A549 (cell line): ENCODE measurements around the gene STIM2. TPM values are rescaled to one million over a fixed set of nuclear protein-coding genes. Genes with fewer than 3 reads are reported as not detected.

ENCODE experiments used
- ATAC-seq, 2 experiments: fragments of 200-7000 bp in 1 of 2; fragments of >200 bp in 1 of 2; cut with Nextera tagmentation in 1 of 2; cut with Tn5 transposase in 1 of 2; 3 replicates each; pipeline versions ENCODE4 v1.8.0 to v1.9.1; 2018 to 2020; ENCODE audit warnings: mild to moderate bottlenecking in 1 of 2, moderate library complexity in 1 of 2
- CTCF ChIA-PET: fragments of 300-600 bp; sonication (Branson Sonifier 250); formaldehyde crosslinking; extraction: SDS; loops from one replicate; lab custom pipeline; 2021; ENCODE audit warnings: antibody characterized with exemption, inconsistent platforms; lab: Yijun Ruan, JAX
- POLR2A ChIA-PET: fragments of 350-600 bp; formaldehyde crosslinking; extraction: SDS; loops from one replicate; lab custom pipeline; 2021; ENCODE audit warnings: antibody characterized with exemption, inconsistent platforms; lab: Yijun Ruan, JAX
- DNase-seq, 2 experiments: peaks; one replicate each; pipeline versions ENCODE4 v3.0.0 to v3.0.0-alpha.2; 2011 to 2016; ENCODE audit warnings: low read depth in 1 of 2, low spot score in 1 of 2
- FAIRE-seq: peaks from 2 replicates; lab custom pipeline; 2011; peaks lifted over from hg19 to GRCh38; lab: Jason Lieb, UNC
- H3K27ac ChIP-seq, 2 experiments: fragments of >200 bp; sonication (Bioruptor Twin); formaldehyde crosslinking; 3 replicates each; pipeline ENCODE4 v1.5.1; 2016 to 2017
- H3K4me1 ChIP-seq: fragments of >200 bp; sonication (Bioruptor Twin); formaldehyde crosslinking; 3 replicates; pipeline ENCODE4 v1.6.1; 2016
- H3K4me2 ChIP-seq: fragments of >200 bp; sonication (Bioruptor Twin); formaldehyde crosslinking; 3 replicates; pipeline ENCODE4 v1.6.1; 2016
- H3K4me3 ChIP-seq: fragments of >200 bp; sonication (Bioruptor Twin); formaldehyde crosslinking; 3 replicates; pipeline ENCODE4 v1.5.1; 2016
- H3K9me3 ChIP-seq: fragments of >200 bp; sonication (Bioruptor Twin); formaldehyde crosslinking; 3 replicates; pipeline ENCODE4 v1.6.1; 2016
- BCL3 ChIP-seq: fragments of >200 bp; sonication (Bioruptor Twin); formaldehyde crosslinking; IDR thresholded peaks from 3 replicates; pipeline ENCODE4 v1.6.1; 2016
- BHLHE40 ChIP-seq: IDR thresholded peaks from 2 replicates; pipeline ENCODE4 v1.6.1; 2012; ENCODE audit warnings: low read depth, low read length, inconsistent platforms
- CBX2 ChIP-seq: fragments of 200-600 bp; sonication (generic); IDR thresholded peaks from 2 replicates; pipeline ENCODE4 v1.6.1; 2016; ENCODE audit warnings: low read depth, mild to moderate bottlenecking, borderline replicate concordance
- CBX8 ChIP-seq: fragments of 200-600 bp; sonication (generic); IDR thresholded peaks from 2 replicates; pipeline ENCODE4 v1.6.1; 2016
- CEBPB ChIP-seq, 2 experiments: fragments of >200 bp in 1 of 2; sonication (Bioruptor Twin) in 1 of 2; formaldehyde crosslinking in 1 of 2; IDR thresholded peaks; 2 replicates each; pipeline ENCODE4 v1.6.1; 2012 to 2016
- EHF ChIP-seq: fragments of 250-450 bp; sonication (Bioruptor Pico); IDR thresholded peaks from 2 replicates; pipeline ENCODE4 v1.5.0; 2020; ENCODE audit warnings: mild to moderate bottlenecking
- ELK1 ChIP-seq: fragments of 150-350 bp; IDR thresholded peaks from 2 replicates; pipeline ENCODE4 v1.6.1; 2014; ENCODE audit warnings: low read depth, mild to moderate bottlenecking, low read length
- EP300 ChIP-seq, 2 experiments: fragments of >200 bp; sonication (Bioruptor Twin); formaldehyde crosslinking; IDR thresholded peaks; 2 replicates in 1 of 2; 3 replicates in 1 of 2; pipeline ENCODE4 v1.6.1; 2016 to 2017
- FOSL2 ChIP-seq, 2 experiments: fragments of 450-650 bp in 1 of 2; fragments of >200 bp in 1 of 2; sonication (Bioruptor Twin) in 1 of 2; formaldehyde crosslinking; IDR thresholded peaks; 2 replicates each; pipeline versions ENCODE4 v1.5.0 to v1.6.1; 2016 to 2020; ENCODE audit warnings: mild to moderate bottlenecking in 1 of 2, moderate library complexity in 1 of 2
- FOXS1 ChIP-seq: fragments of 250-450 bp; sonication (Bioruptor Pico); IDR thresholded peaks from 2 replicates; pipeline ENCODE4 v1.5.0; 2020; ENCODE audit warnings: mild to moderate bottlenecking, moderate library complexity
- GATA3 ChIP-seq: IDR thresholded peaks from 2 replicates; pipeline ENCODE4 v1.6.1; 2012; ENCODE audit warnings: borderline replicate concordance
- HDAC2 ChIP-seq: fragments of 200-600 bp; sonication (generic); IDR thresholded peaks from 2 replicates; pipeline ENCODE4 v1.6.1; 2016
- HEYL ChIP-seq: fragments of 250-450 bp; sonication (Bioruptor Pico); IDR thresholded peaks from 2 replicates; pipeline ENCODE4 v1.8.0; 2021; ENCODE audit warnings: mild to moderate bottlenecking, moderate library complexity
- HMGXB4 ChIP-seq: fragments of 250-450 bp; sonication (Bioruptor Pico); IDR thresholded peaks from 2 replicates; pipeline ENCODE4 v1.5.0; 2021; ENCODE audit warnings: mild to moderate bottlenecking, moderate library complexity, borderline replicate concordance
- HOXA7 ChIP-seq: fragments of 250-450 bp; sonication (Bioruptor Pico); IDR thresholded peaks from 2 replicates; pipeline ENCODE4 v1.5.0; 2020; ENCODE audit warnings: mild to moderate bottlenecking, moderate library complexity
- HOXB13 ChIP-seq: fragments of 250-450 bp; sonication (Bioruptor Pico); IDR thresholded peaks from 2 replicates; pipeline ENCODE4 v1.5.0; 2020; ENCODE audit warnings: low read depth, mild to moderate bottlenecking, moderate library complexity
- JUN ChIP-seq, 2 experiments: fragments of >200 bp; sonication (Bioruptor Twin); formaldehyde crosslinking; IDR thresholded peaks; 2 replicates in 1 of 2; 3 replicates in 1 of 2; pipeline ENCODE4 v1.6.1; 2016 to 2017
- KDM1A ChIP-seq: fragments of 200-600 bp; sonication (generic); IDR thresholded peaks from 2 replicates; pipeline ENCODE4 v1.6.1; 2016; ENCODE audit warnings: low read depth, mild to moderate bottlenecking
- KDM5A ChIP-seq: fragments of 200-600 bp; sonication (generic); IDR thresholded peaks from 2 replicates; pipeline ENCODE4 v1.6.1; 2016; ENCODE audit warnings: antibody characterized with exemption, mild to moderate bottlenecking
- MAFK ChIP-seq: fragments of 450-650 bp; IDR thresholded peaks from 2 replicates; pipeline ENCODE4 v1.6.1; 2014; ENCODE audit not compliant: partially characterized antibody
- MAX ChIP-seq: IDR thresholded peaks from 2 replicates; pipeline ENCODE4 v1.6.1; 2012
- MAZ ChIP-seq: fragments of 150-350 bp; IDR thresholded peaks from 2 replicates; pipeline ENCODE4 v1.6.1; 2014; ENCODE audit warnings: antibody characterized with exemption, low read depth, low read length, borderline replicate concordance
- NFE2L2 ChIP-seq: fragments of 150-350 bp; conservative IDR thresholded peaks from 2 replicates; pipeline ENCODE4 v1.6.1; 2014; ENCODE audit warnings: low read length
- PBX3 ChIP-seq: IDR thresholded peaks from 2 replicates; pipeline ENCODE4 v1.6.1; 2012
- PHF8 ChIP-seq: fragments of 200-600 bp; sonication (generic); IDR thresholded peaks from 2 replicates; pipeline ENCODE4 v1.6.1; 2016; ENCODE audit warnings: low read depth, mild to moderate bottlenecking, antibody characterized with exemption, moderate library complexity, borderline replicate concordance
- POLR2A ChIP-seq: IDR thresholded peaks from 2 replicates; pipeline ENCODE4 v1.6.1; 2012; ENCODE audit warnings: mild to moderate bottlenecking, low read length
- RAD21 ChIP-seq, 2 experiments: fragments of >200 bp in 1 of 2; sonication (Bioruptor Twin) in 1 of 2; formaldehyde crosslinking in 1 of 2; IDR thresholded peaks in 1 of 2; conservative IDR thresholded peaks in 1 of 2; 2 replicates in 1 of 2; 3 replicates in 1 of 2; pipeline ENCODE4 v1.6.1; 2012 to 2018; ENCODE audit warnings: inconsistent platforms in 1 of 2
- RARB ChIP-seq: fragments of 250-450 bp; sonication (Bioruptor Pico); IDR thresholded peaks from 2 replicates; pipeline ENCODE4 v1.8.0; 2021; ENCODE audit warnings: mild to moderate bottlenecking, moderate library complexity
- SREBF2 ChIP-seq: fragments of 450-650 bp; IDR thresholded peaks from 2 replicates; pipeline ENCODE4 v1.6.1; 2014; ENCODE audit warnings: mild to moderate bottlenecking, moderate library complexity
- TP53 ChIP-seq: fragments of 250-450 bp; sonication (Bioruptor Pico); IDR thresholded peaks from 2 replicates; pipeline ENCODE4 v1.5.0; 2021; ENCODE audit warnings: mild to moderate bottlenecking, moderate library complexity
- ZC3H11A ChIP-seq: fragments of 450-650 bp; IDR thresholded peaks from 2 replicates; pipeline ENCODE4 v1.6.1; 2014; ENCODE audit warnings: antibody characterized with exemption, mild to moderate bottlenecking
- ZFP36 ChIP-seq: fragments of 450-650 bp; IDR thresholded peaks from 2 replicates; pipeline ENCODE4 v1.6.1; 2014; ENCODE audit warnings: borderline replicate concordance; ENCODE audit not compliant: partially characterized antibody
- ZSCAN20 ChIP-seq: fragments of 250-450 bp; sonication (Bioruptor Pico); IDR thresholded peaks from 2 replicates; pipeline ENCODE4 v1.8.0; 2022; ENCODE audit warnings: mild to moderate bottlenecking, moderate library complexity
- WGBS: methylation state at CpG from one replicate; pipeline ENCODE4 v1.1.6; 2017; ENCODE audit errors: missing lambda C conversion rate; 5-methylcytosine and 5-hydroxymethylcytosine counted together
- polyA plus RNA-seq, 4 experiments: library from polyadenylated mRNA; depleted of rRNA in 3 of 4; stranded (reverse); fragments of >200 nt; fragmentation: RNase III in 1 of 4; extraction: RNeasy Plus Mini Kit Qiagen cat#74134 plus additional on column Dnase treatment in 1 of 4; gene quantifications; 2 replicates in 3 of 4; 3 replicates in 1 of 4; pipeline ENCODE4 v1.2.3, GENCODE V29; 2011 to 2017

The STIM2 gene
- polyA plus RNA-seq, 2 of the 4 experiments (the other 2 are of a cell fraction): 13.6 to 20.6 TPM

- TF ChIP-seq BCL3: no peak
These were observed 197.0 kb downstream of the STIM2 start (continued) for GRCh38 chr4:27057662-27058061.

- TF ChIP-seq BHLHE40: no peak
- TF ChIP-seq JUN (IDR thresholded peaks at IDR 0.05): no peak
- TF ChIP-seq ZFP36: no peak
- TF ChIP-seq HOXB13 (CRISPR knock-in tag): no peak
- TF ChIP-seq RAD21 (conservative IDR thresholded peaks at IDR 0.05 in 1 of 2, IDR thresholded peaks at IDR 0.05 in 1 of 2): no peak
- TF ChIP-seq PHF8: no peak
- no peak for TF ChIP-seq EP300 (IDR thresholded peaks at IDR 0.05)
- no peak for TF ChIP-seq MAFK
- TF ChIP-seq EHF (CRISPR knock-in tag): no peak
- no peak for TF ChIP-seq CBX2
- TF ChIP-seq FOXS1 (CRISPR knock-in tag): no peak
- TF ChIP-seq SREBF2: no peak
- no peak for TF ChIP-seq POLR2A
- no peak for TF ChIP-seq ZSCAN20 (CRISPR knock-in tag)
- no peak for TF ChIP-seq NFE2L2
- TF ChIP-seq KDM1A: no peak
- no peak for TF ChIP-seq MAX
- no peak for TF ChIP-seq CEBPB (IDR thresholded peaks at IDR 0.05)
- no peak for TF ChIP-seq MAZ
- DNase-seq (no peak), FAIRE-seq (no peak), ATAC-seq (no peak)
- H3K4me2 ChIP-seq: no peak overlapping the region
- H3K4me3 ChIP-seq: no peak overlapping the region
- CTCF ChIA-PET: interaction anchor here (1.1 kb wide), 1 partner anchor 26 kb away, joined by 3 read pairs; no protein-coding TSS in a partner anchor
- POLR2A ChIA-PET: no interaction called here
- WGBS: 17% methylated on average over 5 of the region's 5 CpGs
- no peaks in the 10 kb centered on the region for H3K4me1 ChIP-seq
- no peak overlapping the region for H3K27ac ChIP-seq
- no peaks in the 10 kb centered on the region for H3K9me3 ChIP-seq
These were observed 198.3 kb downstream of the STIM2 start for GRCh38 chr4:27058819-27059406.

GRCh38 chr4:27059446-27059845 lies 198.8 kb downstream of the STIM2 start:
- ATAC-seq (no peak), FAIRE-seq (no peak), DNase-seq (no peak)
- no peak overlapping the region for H3K4me3 ChIP-seq
- H3K27ac ChIP-seq: no peak overlapping the region
- no peaks in the 10 kb centered on the region for H3K9me3 ChIP-seq
- H3K4me2 ChIP-seq: no peak overlapping the region
- ChIA-PET CTCF (no interaction called here), POLR2A (no interaction called here)
- H3K4me1 ChIP-seq: no peaks in the 10 kb centered on the region
- WGBS: 24% methylated on average over 5 of the region's 5 CpGs
- TF ChIP-seq CBX8: no peak
- no peak for TF ChIP-seq PBX3
- no peak for TF ChIP-seq HMGXB4 (CRISPR knock-in tag)
- TF ChIP-seq HOXA7 (CRISPR knock-in tag): no peak
- no peak for TF ChIP-seq KDM5A
- no peak for TF ChIP-seq HEYL (CRISPR knock-in tag)
- TF ChIP-seq CEBPB (IDR thresholded peaks at IDR 0.05): no peak
- TF ChIP-seq CBX2: no peak
- no peak for TF ChIP-seq ZC3H11A
- TF ChIP-seq FOSL2 (IDR thresholded peaks at IDR 0.05): no peak
- no peak for TF ChIP-seq FOSL2 (CRISPR knock-in tag; IDR thresholded peaks at IDR 0.05)
- TF ChIP-seq PHF8: no peak
- TF ChIP-seq SREBF2: no peak
- TF ChIP-seq RARB (CRISPR knock-in tag): no peak
- no peak for TF ChIP-seq HDAC2
- no peak for TF ChIP-seq MAZ
- no peak for TF ChIP-seq ELK1
- TF ChIP-seq GATA3: no peak
- no peak for TF ChIP-seq TP53 (CRISPR knock-in tag)
- no peak for TF ChIP-seq MAX
